Measurements from ENCODE around the gene RMND5A.

RMND5A gene

DNA sequence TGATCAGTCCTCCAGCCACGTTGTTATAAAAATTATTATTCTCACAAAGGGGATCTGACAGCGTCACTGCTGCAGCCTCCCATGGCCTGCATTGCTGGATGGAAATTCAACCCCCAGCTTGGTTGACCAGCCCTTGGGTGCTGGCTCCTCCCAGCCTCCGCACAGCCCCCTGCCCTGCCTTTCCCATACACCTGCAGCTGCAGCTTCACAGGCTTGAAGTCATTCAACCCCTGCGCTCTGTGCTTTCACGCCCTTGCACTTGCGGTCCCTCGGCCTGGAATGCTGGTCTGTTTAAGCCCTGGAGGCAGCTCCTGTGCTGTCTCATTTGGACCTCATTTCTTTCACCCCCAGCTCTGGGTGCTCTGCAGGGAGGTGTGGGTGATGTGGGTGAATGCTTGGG is 71.5 kb downstream of the RMND5A start:
- no peak for DNase-seq (ENCODE audit: low read depth)

DNA sequence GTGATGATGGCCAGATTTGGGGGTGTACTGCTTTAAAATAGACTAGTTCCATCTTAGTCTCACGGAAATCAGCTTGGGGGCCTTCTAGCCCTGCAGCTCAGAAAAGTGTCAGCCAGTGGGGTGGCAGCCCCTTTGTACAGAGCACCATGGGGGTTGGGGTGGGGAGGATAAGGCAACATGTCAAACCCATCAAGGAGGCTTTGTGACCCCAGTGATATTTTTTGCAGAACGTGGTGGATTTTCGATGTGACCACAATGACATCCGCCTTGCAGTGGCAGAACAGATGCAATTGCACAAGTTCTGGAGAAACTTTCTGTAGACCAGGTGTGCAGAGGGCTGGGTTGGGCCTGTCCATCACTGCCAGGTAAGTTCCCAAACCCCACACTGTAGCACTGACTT is 73.7 kb downstream of the RMND5A start:
- no peak for DNase-seq (ENCODE audit: low read depth)

DNA sequence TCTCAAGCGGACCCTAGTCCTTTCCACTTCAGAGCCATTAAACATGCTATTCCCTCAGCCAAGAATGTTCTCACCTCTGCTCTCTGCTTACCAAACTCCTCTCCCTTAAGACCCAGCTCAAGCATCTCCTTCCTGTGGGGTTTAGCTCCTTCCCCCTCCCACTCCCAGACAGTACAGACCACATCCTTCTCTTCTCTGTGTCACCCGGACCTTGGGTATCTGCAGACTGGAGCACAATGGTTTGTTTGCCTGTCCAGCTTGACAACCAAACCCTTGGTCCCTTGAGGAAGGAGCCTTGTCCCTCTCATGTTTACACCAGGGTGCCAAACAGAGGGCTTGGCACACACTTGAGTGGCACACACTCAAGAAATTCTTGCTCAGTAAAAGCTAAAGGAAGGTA is 74.8 kb downstream of the RMND5A start:
- no peak for DNase-seq (ENCODE audit: low read depth)

DNA sequence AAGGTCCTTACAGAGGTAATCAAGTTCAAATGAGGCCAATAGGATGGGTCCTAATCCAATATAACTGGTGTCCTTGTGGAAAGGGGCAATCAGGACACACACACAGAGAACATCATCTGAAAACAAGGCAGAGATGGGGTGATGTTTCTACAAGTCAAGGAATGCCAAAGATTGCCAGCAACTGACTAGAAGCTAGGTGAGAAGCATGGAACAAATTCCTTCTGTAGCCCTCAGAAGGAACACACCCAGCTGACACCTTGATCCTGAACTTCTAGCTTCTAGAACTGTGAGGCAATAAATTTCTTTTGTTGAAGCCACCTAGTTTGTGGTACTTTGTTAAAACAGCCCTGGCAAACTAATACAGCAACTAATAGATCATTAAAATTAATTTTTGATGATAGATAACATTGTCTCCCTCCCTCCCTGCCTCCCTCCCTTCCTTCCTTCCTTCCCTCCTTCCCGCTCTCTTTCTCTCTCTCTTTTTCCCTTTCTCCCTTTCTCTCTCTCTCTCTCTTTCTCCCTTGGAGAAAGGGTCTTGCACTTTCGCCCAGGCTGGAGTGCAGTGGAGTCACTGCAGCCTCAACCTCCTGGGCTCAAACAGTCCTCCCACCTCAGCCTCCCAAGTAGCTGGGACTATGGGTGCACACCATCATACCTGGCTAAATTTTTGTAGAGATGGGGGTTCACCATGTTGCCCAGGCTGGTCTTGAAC is 80.9 kb downstream of the RMND5A start:
- no peak for DNase-seq (ENCODE audit: low read depth)

DNA sequence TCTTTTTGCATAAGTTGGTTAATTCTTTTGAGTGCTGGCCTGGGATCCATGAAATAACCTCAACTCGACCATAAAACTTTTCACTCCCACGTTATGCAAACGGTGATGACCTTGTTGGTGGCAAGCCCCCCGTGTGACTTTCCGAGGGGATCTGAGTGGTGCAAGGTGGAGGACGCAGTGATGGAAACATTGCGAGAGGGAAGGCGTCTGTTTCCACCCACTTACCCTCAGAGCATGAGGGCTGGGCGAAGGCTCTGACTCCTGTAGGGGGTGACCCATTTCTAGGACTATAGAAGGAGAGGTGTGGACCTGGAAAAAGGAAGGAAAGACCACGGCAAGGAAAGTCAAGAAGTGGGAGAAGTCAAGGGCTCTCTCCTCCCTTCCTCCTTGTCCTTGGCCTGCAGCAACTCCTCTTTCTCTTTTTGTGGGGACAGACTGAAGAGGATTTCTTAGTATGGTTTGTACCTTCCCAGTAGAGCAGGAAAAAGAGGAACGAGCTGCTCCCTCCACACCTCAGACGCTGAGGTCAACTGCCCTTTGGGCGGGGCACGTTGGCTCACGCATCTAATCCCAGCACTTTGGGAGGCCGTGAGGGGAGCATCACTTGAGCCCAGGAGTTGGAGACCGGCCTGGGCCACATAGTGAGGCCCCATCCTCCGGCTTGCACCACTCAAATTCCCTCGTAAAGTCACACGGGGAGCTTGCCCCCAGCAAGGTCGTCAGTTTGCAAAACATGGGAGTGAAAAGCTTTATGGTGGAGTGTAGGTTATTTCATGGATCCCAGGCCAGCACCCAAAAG is 86.2 kb downstream of the RMND5A start:
- no peak for DNase-seq (ENCODE audit: low read depth)

DNA sequence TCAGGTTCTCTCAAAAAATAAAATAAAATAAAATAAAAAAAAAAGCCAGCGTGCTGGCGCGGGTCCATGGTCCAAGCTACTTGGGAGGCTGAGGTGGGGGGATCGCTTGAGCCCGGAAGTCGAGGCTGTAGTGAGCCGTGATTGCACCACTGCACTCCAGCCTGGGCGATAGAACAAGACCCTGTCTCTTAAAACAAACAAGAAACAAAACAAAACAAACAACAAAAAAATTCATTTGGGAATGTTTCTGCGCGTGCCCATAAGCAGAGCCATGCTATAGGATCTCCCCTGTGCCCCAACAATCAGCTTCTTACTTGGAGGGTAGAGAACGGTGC is 87.0 kb downstream of the RMND5A start:
- DNase-seq (ENCODE audit: low read depth) = no peak

DNA sequence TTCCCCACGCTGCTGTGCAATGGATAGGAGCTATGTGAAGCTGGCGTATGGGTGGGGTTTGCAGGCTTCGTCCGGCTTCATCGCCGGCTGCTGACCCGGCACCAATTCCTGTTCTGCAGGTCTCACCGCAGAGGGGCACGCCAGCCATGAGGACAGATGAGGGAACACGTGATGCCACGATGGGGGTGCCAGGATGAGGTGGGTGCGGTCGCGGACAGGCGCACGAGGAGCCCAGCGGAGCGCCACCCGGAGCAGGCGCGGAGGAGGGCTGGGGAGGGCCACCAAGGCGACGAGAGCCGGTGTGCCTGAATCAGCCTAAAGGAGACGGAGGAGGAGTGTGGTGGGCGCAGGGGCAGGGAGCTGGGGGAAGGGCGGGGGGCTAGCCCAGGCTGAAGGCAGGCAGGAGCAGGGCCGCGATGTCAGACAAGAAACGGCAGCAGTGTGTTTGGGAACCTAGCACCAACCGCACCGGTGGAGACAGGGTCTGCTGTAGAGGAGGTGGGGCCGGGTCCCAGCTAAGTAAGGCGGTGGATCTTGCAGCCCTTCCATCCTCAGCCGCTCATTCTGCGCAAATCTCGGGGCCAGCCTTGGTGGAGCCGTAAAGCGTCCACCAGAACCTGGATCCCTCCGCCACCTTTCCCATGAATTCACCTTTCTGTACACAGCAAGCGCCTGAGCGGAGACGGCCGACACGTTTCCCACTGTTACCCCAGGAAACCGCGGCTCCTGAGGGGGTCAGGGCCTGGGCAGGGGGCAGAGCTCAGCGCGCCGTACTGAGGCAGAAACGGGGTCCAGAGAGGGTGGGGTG is 87.6 kb downstream of the RMND5A start:
- DNase-seq (ENCODE audit: low read depth) = no peak

DNA sequence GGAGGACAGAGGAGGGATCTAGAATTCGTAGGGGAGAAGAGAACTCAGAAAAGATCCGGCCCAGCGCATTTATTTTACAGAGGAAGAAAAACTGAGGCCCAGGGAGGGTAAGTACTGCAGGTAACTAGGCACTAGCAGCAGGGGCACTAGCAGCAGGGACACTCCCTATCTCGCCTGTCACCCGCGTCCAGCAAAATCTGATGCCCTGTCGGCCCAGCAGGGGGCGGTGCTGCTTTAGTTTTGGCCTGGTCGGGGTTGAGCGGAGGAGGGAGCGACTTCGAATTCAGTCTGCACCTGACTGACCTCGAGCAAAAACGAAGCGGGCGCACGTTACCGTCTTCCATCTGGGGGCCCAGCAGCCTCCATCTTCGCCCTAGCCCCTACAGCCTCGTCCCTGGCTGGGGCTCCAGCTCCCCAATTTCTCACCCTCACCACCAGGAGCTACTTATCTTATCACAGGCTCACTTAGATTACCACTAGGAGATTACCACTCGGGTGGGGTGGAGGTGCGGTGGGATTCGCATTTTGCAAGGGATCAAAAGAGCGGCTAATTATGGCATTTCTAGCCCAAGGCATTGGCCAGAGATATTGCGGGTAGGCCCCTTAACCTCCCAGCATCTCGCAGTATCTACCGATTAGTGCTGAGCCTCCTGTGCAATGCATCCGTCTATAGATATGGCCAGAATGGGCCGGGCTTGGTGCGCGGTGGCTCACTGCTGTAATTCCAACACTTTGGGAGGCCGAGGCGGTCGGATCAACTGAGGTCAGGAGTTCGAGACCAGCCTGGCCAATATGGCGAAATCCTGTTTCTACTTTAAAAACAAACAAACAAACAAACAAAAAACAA is 88.4 kb downstream of the RMND5A start:
- peak; percentile 52 for DNase-seq (ENCODE audit: low read depth)

DNA sequence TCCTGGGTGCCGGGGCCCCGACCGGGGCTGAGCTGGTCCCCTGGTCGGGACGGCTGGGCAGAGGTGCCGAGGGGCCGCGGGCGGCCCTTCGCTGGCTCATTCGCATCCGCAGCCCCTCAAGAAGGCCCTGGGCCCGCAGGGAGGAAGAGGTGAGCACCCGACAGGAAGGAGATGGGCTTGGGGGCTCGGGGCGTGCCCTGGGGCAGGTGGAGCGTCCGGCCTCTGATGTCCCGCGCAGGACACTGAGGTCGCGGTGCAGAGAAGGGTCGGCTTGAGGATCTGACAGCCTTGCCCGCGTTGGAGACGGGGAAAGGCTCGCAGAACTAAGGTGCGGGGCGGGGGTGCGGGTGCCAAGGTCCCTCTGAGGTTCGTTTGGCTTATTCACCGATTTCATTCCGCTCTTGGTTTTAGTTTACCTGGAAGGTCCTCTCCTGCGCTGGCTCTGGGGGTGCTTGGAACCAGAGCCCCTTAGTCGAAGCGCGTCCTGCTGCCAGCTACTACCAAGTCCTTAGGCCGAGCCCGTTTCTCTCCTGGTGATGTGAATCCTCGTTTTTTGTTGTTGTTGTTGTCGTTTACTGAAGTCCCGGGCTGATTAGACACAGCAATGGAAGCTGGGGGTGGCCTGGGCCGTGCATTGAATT is 89.5 kb downstream of the RMND5A start:
- DNase-seq (ENCODE audit: low read depth) = no peak

DNA sequence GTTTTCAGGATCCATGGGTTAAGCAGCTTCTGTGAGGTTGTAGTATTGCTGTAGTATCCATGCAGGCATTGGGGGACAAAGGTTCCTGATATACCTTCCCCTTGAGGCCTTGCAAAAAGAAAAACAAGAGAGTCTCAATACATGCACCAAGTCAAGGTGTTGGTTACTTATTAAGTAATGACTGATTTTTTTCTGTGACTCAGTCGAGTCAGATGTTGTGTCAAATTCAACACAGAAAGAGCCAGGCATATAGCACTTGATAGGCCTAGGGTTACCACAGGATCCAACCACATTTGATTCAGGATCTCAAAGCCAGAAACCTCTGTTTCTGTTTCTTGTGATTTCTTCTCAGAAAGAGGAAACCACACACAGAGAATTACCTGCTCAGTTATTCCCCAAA is 95.5 kb downstream of the RMND5A start:
- DNase-seq (ENCODE audit: low read depth) = no peak

DNA sequence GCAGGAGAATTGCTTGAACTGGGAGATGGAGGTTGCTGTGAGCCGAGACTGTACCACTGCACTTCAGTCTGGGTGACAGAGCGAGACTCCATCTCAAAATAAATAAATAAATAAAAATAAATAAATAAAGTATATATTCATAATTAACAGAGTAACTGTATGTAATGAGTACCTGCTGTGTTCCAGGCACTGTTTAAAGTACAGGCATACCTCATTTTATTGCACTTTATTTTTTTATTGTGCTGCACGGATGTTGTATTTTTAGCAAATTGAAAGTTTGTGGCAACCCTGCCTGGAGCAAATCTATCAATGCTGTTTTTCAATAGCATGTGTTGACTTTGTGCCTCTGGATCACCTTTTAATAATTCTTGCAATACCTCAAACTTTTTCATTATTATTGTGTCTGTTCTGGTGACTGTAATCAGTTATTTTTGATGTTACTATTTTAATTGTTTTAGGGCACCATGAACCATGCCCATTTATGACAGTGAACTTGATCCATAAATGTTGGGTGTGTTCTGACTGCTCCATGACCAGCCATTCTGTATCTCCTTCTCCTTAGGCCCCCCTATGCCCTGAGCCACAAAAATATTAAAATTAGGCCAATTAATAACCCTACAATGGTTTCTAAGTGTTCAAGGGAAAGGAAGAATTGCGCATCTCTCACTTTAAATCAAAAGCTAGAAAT is 98.2 kb downstream of the RMND5A start:
- no peak for DNase-seq (ENCODE audit: low read depth)

DNA sequence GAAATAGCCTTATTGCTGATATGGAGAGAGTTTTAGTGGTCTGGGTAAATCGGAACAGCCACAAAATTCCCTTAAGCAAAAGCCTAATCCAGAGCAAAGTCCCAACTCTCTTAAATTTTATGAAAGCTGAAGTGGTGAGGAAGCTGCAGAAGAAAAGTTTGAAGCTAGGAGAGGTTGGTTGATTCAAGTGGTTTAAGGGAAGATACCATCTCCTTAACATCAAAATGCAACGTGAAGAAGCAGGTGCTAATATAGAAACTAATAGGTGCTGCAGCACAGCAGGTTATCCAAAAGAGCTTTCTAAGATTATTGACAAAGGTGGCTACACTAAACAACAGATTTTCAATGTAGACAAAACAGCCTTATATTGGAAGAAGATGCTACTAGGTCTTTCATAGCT is 98.9 kb downstream of the RMND5A start:
- DNase-seq (ENCODE audit: low read depth) = no peak

DNA sequence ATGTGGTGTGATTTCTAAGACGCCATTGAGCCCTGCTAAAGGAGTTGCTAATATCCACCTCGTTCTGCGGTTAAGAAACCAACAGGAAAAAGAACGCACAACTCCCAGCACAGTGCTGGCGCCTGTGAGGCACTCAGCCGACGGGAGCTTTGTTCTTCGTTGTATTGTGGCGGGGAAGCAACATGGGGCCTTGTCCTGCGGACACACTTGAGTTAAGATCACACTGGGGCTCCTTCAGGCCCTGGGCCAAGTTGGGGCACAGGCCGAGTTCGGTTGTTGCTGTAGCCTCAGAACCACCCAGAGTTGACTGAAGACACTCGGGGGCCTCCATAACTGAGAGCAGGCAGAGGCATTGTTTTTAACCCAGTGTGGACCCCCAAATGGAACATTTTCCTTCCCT is 101.2 kb downstream of the RMND5A start:
- no peak for DNase-seq (ENCODE audit: low read depth)

DNA sequence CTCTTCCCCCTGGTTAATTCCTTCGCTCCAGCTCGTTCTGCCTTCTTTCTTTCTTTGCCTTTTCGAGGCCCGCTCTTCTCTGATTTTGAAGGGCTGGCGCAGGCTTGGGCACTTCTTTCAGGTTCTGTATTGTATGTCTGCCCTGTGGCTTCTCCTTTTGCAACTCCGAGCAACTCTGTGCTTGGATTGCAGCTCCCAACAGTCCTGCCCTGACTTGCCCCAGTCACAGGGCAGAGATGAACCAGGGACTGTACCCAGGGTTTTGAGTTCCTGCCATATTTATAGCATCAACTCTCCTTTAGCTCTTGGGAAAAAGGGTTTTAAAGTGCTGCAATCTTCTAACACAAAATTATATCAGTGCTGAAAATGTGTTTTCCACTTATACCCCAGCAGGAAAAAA is 101.8 kb downstream of the RMND5A start:
- DNase-seq (ENCODE audit: low read depth) = no peak

DNA sequence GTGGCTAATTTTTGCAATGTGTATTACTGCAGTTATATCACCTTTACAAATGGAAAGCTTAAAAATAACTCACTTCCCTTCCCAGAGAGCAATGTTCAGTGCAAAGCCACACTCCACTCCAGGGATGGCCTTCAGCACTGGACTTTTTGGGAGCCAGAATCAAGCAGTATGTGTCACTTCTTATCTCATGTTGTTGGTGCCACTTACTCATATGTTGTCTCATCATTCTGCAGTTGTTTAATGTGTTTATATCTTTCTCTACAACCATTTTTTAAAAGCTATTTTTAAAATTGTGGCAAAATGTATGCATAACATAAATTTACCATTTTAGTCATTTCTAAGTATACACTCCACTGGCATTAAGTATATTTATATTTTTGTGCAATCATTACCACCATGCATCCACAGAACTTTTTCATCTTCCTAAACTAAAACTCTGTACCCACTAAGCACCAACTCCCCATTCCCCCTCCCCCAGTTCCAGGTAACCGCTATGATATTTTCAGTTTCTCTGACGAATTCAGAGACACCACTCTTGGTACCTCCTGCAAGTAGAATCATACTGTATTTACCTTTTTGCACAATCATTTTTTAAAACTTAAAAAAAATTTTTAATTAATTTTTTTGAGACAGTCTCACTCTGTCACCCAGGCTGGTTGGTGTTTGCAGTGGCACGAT is 102.7 kb downstream of the RMND5A start:
- no peak for DNase-seq (ENCODE audit: low read depth)

DNA sequence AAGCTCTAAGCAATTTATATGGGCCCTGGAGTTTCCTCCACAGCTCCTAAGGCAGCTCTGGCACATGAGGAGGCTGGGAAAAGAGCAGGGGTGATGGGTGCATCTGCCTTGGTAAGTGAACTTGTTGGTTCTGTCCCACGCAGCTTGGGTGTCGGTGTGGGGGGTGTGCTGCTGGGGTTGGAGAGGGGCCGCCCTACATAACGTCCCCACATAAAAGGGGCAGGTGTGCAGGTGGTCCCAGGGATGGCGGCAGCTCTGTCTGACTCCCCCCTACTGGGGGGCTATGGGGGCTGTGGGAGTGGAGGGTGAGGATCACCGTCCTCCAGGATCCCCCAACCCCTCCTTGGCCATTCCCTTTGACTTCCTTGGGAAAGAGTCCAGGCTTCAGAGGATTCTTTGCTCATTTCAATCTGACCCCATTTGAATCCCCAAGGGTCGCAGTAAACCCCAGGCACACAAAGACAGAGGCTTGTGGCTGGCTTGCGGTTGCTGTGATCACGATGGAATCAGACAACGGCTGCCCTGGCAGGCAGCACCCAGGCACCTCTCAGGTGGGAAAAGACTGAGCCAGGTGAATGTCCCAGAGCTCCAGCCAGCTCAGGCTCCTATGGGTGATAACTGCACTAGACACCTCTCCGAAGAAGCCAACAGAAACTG is 105.1 kb downstream of the RMND5A start:
- no peak for DNase-seq (ENCODE audit: low read depth)

DNA sequence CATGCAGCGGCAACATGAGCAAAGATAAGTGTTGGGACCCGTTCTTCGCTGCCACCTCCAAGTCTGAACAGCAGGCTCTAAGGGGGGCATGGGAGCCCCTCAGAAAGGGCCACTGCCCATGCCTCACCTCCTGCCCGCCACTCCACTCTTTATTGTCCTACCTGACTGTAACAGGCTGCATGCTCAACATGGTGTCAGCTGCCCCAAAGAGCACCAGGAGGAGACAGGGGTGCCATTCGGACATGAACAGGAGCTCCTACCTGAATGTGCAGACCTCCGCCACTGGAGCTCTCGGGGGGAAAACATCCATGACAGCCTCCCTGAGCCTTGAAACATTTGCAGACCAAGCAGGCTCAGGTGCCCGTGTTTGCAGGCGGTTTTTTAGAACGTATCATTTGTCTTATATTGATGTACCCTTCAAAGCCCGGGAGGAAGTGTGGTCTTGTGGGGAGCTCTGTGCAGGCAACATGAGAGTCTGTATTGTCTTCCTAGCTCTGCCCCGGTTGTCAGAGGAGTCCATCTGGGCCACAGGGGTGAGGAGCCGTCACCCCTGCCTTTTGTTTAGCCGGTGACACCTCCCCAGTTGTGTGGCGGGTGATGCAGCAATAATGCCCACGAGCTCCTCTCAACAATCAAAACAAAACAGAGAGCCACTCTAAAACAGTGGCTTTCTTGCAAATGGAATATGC is 105.7 kb downstream of the RMND5A start:
- no peak for DNase-seq (ENCODE audit: low read depth)

DNA sequence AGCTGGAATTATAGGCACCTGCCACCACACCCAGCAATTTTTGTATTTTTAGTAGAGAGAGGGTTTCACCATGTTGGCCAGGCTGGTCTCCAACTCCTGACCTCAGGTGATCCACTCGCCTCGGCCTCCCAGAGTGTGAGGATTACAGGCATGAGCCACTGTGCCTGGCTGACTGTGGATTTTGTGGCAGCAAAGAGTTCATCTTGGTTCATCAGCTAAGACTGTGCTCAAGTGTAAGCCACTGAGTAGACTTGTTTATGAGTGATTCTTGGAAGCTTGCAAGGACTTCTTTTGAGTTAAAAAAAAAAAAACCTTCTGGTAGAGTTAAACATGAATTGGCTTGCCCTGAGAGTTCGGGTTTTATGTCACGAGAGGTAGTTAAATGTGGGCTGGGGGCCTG is 106.9 kb downstream of the RMND5A start:
- no peak for DNase-seq (ENCODE audit: low read depth)
